Activated T-helper 1 cell treated with anti-CD3 and anti-CD28 coated beads, Interleukin-2, amount 50 U/mL, for 16 hours (primary cell): Measurements from ENCODE around the gene TPPP3.
"Not testable (repeated sequence)": the region's sequence is repeated elsewhere in the genome, so short reads cannot be mapped to it uniquely, and the experiment has no call there.

Source experiments
- DNase-seq, 2 donors: peaks; one replicate each; pipeline ENCODE4 v3.0.0-alpha.2; 2020; ENCODE audit warnings: low read depth in 1 of 2, low spot score in 1 of 2

TPPP3 gene

DNA sequence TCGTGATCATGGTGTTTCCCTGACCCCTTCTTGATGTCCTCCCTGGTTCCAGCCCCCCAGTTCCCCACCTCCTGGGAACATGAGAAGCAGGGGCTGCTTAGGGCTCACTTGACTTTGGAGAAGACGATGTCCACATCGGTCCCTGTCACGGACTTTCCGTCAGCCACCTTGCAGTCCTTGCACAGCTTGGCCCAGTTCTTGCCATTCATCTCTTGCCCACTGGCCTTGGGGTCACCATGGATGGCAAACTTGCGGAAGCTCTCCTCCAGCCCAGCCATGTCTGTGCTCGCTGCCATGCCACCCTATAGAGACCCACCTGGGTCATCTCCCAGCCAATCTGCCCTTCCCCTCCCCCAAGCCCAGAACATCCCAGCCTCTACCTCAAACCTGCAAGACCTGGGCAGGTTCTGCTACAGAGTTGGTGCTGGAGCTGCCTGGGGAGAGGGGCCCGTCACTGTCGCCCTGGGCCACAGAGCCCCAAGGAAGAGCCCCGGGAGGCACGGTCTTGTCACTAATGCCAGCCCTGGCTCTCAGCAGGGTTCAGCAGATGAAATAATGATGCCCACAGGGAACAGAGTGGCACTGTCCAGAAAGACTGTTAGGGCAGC, 2.4 kb downstream of the TPPP3 start:
- DNase-seq: no peak

DNA sequence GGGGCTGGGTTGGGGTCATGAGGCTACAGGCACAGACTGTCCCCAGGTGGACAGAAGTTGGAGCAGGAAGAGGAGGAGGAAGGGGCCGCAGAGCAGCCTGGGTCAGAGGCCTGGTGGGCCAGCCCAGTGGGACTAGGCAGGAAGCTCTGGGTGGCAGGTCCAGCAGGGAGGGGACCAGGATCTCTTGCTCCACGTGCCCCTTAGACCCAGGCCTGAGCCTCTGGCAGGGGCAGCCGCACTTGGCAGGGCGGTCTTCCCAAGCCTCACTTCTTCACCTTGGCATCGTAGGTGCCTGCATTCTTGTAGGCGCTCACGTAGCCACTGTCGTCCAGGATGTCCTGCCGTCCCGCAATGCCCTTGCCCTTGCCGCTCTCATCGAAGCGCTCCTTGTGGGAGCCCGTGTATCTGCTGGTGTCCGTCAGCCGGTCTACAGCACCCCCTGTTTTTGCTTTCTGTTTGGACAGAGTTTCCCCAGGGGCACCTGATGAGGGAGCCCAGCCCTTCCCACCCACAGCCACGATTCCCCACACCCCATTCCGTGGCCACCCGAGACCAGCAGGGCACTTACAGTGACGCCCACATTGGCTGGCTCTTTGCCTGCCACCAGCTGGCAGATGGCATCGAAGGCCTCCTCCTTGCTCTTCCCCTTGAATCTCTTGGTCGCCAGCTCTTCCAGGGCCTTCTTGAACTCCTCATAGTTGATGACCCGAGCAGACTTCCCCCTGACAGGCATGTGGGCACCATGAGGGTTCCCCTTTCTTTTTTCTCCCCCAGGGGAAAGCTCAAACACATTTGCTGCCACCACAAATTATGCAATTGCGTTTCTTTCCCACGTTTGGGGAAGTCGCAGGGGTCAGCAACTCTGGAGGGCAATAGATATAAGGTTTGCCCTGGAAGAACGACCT, 3.1 kb downstream of the TPPP3 start:
- DNase-seq: no peak

DNA sequence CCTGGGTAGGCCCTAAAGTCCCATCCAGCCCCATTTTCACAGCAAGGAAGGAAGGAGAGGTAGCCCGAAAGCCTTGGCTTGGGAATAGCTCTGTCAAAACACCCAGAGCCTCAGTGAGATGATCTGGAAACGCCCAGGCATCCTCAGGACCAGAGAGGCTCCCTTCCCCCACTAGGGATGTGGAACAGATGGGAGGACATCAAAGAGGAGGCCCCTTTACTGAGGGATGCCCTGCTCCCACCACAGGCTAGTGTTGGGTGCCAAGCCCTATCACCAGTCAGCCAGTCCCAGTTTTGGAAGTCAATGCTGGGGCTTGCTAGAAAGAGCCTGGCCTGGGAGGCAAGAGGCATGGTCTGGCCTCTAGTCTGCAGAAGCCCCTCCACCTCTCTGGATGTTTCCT, 4.7 kb downstream of the TPPP3 start:
- no peak for DNase-seq

DNA sequence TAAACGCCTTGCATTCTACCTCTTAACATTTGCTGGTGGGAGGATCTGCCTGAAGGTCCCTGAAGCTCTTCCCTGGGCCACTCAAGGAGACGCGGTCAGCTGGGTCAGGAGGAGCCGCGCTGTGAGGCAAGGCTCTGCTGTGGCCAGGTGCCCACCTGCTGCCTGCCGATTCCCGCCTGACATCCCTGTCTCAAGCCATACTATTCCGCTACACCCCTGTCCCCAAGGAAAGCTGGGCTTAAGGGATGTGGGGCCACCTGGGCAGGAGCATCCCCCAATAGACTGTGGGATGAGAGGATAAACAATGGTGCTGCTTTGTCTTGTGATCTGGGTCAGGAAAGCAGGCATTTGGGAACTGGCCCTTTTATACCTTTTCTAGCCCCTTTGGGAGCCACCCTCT, 5.1 kb downstream of the TPPP3 start:
- DNase-seq: no peak

DNA sequence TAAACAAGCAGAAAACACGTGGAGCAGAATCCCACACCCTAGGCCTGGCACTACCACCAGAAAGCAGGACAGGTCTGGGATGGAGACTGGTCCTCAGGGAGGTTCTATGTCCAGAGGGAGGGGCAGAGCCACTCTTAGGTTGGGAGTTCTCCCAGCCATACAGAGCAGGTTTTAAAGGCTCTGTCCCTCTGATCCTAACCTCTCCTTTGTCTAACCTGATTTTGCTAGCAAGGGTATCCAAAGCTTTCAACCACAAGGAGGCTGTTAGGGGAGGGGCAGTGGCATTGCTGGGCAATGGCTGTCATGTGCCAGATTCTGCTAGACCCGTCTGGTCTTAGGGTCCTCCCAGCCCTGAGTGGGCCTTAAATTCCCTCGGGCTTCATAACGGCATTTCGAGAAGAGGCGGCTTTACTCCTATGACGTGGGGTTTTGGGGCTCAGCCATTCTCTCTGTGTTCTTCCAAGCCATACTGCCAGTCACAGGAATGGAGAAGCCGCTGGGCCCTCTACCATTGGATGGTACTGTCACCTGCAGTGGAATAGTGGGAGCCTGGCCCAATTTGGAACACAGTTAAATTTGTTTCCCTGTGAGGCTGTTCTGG, 5.7 kb downstream of the TPPP3 start:
- no peak for DNase-seq

DNA sequence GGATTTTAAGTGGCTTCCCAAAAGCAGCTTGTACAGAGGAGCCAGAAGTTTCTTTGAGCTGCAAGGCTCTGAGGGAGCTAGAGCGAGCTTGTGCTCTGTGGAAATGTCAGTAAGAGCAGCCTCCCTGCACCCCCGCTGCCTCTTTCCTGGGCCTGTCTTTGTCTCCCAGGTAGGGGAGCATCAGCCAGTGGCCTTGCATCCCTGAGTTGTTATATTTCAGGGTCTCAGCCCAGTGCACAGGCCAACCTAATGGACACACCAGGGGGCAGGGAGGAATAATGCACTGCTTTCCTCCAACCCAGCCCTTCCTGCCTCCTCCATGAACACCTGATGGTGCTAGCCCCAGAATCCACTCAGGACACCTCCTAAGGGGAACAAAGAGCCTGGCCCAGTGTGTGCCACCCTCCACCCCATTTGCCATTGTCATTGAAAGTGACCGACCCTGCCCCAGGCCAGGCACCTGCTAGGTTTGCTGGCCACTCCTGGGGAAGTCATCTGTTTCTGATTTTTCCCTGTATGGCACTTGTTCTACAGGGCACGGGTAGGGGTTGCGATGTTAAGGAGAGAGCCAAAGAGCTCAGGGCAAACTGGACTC, 6.3 kb downstream of the TPPP3 start:
- DNase-seq: no peak

DNA sequence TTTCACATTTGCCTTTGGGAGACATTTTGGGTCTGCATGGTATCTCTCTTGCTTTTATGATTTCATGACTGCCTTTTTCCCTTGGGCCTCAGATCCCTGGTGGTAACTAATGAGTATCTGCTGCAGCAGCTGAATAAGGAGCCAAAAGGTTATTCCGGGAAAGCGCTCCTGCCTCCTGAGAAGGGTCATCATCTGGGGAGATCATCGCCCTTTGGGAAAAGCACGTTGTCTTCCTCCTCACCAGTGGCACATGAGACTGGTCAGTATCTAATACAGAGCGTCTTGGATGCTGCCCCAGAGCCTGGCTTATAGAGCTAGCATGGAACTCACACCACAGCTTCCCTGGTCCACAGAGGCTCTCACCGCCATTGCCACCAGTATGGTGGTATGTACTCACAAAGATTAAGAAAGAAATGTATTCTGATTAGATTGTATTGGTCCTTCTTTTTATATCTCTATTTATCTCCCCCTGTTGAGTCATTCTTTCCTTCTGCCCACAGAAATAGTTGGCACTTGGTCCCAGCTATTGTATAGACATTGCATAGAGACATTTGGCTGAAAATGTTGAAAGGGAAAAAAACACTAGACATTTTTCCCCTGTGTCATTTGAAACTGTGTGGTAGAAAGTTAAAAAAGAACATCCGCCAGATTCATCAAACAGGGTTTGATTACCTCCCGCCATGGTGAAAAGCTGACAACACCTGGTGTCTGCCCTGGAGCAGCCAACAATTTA, 8.4 kb downstream of the TPPP3 start:
- no peak for DNase-seq

DNA sequence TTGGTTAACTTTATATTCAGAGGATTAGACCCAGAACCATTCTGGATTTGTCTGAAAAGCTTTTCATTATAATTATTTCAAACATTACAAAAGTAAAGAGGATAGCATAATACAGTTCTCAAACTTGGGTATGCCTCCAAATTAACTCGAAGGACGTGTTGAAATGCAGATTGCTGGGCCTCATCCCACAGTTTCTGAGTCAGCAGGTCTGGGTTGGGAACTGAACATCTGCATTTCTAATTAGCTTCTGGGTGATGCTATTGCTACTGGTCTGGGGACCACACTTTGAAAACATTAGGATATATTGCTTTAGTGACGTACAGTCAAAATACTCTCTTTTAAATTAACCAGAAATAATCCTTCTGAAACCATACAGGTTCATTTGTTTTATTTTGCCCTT, 10.0 kb downstream of the TPPP3 start:
- DNase-seq: no peak

- DNase-seq: no peak
These were observed 14.7 kb downstream of the TPPP3 start for GRCh38 chr16:67378642-67379041.

DNA sequence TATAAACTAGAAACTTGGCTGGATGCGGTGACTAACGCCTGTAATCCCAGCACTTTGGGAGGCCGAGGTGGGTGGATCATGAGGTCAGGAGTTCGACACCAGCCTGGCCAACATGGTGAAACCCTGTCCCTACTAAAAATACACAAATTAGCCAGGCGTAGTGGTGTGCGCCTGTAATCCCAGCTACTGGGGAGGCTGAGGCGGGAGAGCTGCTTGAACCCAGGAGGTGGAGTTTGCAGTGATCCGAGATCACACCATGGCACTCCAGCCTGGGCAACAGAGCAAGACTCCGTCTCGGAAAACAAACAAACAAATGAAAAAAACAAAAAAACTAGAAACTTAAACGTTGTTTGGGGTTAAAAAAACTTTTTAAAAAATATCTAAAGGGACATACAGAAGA, 17.3 kb downstream of the TPPP3 start:
- not testable (repeated sequence) for DNase-seq

GRCh38 chr16:67372664-67373063, 20.6 kb downstream of the TPPP3 start:
- no peak for DNase-seq

- DNase-seq: no peak
These were observed 22.6 kb downstream of the TPPP3 start for GRCh38 chr16:67370661-67371060.

GRCh38 chr16:67364600-67365235, 28.6 kb downstream of the TPPP3 start:
- no peak for DNase-seq

DNA sequence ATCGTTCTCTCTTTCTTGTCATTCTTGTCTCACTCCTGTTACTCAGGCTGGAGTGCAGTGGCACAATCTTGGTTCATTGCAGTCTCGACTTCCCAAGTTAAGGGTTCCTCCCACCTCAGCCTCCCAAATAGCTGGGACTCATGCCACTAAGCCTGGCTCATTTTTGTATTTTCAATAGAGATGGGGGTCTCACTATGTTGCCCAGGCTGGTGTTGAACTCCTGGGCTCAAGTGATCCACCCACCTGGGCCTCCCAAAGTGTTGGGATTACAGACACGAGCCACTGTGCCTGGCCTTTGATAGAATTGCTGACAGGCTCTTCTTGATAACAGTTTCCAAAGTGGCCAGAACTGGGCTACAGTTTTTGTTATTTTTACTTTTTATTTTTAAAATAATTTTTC, 32.3 kb downstream of the TPPP3 start:
- no peak for DNase-seq

GRCh38 chr16:67359540-67360269, 33.6 kb downstream of the TPPP3 start:
- DNase-seq: not testable (repeated sequence)

DNA sequence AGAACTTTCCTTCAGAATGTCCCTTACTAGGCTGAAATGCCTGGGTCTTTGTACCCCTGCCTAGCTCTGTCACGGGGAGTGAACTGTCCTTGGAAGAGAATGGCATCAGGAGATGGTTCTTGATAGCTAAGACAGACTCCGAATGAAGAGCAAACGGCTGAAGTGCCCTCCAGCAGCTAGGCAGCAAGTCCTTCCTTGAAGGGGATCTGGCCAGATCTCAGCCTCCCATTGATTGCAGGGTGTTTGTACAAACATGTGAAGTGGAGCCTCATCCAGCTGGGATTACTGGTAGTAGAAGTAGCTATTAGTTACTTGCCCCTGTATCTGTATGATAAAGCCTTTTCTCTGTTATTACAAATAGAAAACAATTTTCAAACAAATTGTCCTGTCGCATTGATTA, 35.7 kb downstream of the TPPP3 start:
- DNase-seq: no peak

GRCh38 chr16:67356396-67356795, 36.9 kb downstream of the TPPP3 start:
- no peak for DNase-seq

- DNase-seq: not testable (repeated sequence)
These were observed 40.8 kb downstream of the TPPP3 start for GRCh38 chr16:67352463-67352862.

- no peak for DNase-seq
These were observed 43.0 kb downstream of the TPPP3 start for GRCh38 chr16:67350324-67350723.

GRCh38 chr16:67349172-67349571, 44.1 kb downstream of the TPPP3 start:
- no peak for DNase-seq
